GM21737 (cell line): ENCODE data around the gene MAP3K8.
"Not testable (repeated sequence)": the region's sequence is repeated elsewhere in the genome, so short reads cannot be mapped to it uniquely, and the experiment has no call there.

Experiments
- ATAC-seq: cut with Tn5 transposase; IDR thresholded peaks from one replicate; pipeline ENCODE4 v1.9.1; 2021; ENCODE audit warnings: mild to moderate bottlenecking, moderate library complexity; ENCODE audit not compliant: unreplicated experiment

MAP3K8 gene

DNA sequence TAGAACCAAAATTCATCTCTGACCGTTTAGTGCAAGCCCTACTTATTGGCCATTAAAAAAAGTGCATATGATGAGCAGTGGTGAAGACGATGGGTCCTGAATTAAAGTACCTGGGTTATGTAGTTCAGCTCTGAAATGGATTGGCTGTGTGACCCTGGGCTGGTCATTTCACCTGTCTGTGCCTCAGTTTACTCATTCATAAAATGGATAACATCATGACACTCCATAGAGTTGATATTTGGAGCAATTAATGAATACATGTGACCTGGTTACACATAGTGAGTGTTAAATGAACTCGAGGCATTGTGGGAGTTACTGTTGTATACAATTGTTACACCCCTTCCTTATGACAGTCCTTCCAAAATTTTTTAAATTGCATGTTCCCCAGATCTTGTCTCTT lies 9.1 kb downstream of the MAP3K8 start:
- no peak for ATAC-seq

DNA sequence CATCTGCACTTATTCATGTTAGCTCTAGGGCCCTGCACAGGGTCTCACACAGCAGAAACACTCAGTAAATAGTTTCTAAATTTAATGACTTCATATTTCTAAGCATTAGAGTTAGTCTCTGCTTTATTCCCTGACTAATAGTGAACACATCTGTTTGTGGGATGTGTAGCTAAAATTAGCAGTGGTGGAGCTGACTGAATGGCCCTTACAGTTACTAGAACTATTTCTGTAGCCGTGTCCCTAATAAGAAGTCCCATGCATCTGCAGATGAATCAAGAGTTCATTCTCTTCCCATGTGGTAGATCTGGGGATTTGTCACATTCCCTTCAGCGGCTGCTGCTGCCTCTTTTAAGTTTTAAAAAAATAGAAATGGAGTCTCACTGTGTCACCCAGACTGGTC lies 11.7 kb downstream of the MAP3K8 start:
- ATAC-seq: no peak

DNA sequence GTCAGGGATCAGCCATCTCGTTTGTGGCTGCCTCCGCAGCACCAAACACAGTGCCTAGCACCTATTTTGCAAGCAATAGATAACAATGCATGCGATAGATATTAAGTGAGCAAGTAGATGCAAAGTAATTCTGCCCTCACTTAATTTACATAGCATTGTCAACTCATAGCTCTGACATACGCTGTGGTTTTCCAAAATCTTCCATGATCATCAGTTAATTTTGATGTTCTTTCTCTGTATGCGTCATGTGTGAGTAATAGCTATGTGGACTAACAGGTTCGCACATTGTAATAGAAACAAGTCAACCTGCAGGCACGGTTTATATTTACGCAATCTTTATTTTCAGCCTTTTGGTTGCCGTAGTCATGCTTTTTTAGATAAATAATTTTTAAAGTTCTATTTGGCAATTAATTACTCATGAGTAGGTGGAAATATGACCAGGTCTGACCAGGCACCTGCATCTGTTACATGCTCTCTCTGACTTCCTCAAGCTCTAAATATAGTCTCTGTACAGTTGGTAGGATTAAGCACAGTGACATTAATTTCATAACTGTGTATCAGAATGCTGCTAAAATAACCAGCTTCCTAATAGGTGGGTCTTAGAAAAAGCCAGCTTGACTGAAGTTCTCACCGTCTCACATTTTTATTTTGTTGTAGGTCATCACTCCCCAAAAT lies 13.3 kb downstream of the MAP3K8 start:
- ATAC-seq: no peak

DNA sequence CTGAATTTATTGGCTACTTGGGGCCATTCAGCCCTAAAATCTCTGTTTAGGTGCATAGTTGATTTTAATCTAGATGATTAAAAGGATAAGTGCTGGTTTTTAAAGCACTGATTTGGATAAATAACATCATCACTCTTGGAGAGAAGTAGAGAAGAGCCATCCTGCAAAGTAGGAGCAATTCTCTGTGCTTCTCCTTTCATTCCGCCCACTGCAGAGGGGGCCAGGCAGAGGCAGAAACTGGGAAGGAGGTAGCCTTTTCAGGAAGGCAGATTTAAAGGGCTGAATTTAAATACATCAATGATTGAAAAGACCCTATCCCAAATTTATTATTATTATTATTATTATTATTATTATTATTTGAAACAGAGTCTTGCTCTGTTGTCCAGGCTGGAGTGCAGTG lies 14.1 kb downstream of the MAP3K8 start:
- ATAC-seq: no peak

DNA sequence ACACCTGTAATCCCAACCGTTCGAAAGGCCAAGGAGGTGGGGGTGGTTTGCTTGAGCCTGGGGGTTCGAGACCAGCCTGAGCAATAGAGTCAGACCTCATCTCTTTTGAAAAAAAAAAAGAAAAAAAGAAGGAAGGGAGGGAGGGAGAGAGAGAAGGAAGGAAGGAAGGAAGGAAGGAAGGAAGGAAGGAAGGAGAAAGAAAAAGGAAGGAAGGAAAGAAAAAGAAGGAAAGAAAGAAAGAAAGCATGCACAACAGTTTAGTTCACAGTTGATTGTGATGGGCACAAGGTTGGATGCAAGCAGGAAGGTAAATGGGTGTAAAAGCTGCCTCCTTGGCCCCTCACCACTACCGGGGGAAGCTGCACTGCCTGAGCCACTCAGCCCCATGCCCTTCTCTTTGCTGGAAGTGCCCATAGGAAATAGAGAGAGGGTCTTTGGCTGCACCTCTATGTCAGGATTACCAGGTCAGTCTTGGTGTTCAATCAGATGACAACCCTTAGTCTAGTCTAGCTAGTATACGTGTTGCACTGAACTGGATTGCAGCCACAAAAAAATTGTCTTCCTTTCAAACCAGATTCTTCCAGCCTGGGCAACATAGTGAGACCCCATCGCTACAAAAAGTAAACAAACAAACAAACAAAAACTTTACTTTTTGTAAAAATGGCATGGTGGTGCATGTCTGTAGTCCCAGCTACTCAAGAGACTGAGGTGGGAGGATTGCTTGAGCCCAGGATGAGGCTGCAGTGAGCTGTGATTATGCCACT lies 20.0 kb downstream of the MAP3K8 start:
- ATAC-seq: no peak

DNA sequence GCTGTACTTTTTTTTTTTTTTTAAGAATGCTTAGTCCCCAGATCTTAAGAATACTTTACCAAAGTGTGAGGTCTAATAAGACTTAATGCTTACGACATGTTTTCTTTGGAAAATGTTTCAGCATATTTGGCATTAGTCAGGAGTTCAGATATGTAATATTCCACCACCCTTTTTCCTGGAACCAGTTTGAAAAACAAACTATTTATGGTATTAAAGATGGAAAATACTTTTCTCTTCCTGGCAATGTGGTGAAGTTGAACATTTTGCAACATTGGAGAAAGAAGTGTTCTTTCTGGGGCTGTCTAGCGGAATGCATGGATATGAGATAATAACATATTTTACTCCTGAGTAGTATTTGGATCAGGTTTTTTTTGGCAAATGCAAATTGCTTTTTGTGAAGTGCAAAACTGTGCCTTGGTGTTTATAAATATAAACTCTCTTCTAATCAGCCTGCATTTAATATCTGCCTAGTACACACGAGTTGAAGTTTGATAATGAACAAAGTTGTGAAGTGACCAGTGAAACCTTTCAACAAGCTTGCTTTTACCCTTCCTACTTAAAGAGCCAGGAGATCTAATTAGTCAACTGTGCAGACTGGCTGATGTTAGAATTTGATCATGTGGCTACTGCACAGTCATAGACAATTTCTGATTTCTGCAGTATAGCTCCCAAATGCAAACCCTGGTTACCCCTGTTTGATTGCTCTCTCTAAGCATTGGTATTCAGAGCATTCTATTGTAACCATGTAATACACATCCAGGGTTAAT lies 20.9 kb downstream of the MAP3K8 start:
- ATAC-seq: no peak

DNA sequence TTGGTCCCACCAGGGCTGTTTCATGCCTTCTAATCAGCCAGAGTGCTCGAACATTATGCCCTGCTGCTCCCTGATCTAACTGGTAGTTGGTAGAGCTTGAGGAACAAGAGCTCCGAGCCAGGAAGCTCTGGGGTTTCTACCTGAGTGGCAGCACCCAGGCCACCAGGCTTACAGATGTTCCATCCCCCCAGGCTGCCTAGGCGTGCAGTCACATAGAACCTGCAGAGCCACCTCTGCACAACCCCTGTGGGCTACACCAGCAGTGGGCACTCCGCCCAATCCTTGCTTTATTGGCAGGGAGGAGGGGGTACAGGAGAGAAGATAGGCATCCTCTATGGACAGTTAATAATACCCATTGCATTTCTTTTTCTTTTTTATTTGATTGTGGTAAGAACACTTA lies 21.8 kb downstream of the MAP3K8 start:
- ATAC-seq: peak; percentile 56

DNA sequence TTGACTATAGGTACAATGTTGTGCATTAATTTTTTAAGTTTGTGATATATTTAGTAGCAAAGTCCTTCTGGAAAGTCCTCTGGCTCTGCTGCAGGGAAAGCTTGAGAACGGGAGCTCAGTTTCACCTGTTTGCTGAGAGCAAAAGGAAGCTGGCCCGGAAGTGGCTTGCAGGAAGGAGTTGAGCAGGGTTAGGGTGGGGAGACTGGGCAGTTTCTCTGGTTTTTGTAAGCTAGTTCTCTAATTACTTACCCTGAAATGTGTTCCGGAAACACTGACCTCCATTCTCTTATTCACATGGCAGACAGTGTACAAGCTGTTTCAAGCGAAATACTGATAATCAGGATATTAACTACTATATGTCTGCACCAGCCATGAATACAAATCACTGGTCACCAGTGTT lies 22.3 kb downstream of the MAP3K8 start:
- peak; percentile 70 for ATAC-seq

DNA sequence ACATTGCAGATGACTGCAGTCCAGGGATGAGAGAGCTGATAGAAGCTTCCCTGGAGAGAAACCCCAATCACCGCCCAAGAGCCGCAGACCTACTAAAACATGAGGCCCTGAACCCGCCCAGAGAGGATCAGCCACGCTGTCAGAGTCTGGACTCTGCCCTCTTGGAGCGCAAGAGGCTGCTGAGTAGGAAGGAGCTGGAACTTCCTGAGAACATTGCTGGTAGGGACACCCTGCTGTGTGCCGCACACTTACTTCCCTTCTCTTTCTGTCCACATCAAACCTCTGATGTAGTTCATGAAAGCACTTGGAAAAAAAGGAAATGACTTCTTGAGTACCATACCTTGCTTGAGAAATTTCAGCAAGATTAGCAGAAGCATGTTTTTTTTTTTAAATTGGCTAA lies 25.3 kb downstream of the MAP3K8 start:
- ATAC-seq: no peak

DNA sequence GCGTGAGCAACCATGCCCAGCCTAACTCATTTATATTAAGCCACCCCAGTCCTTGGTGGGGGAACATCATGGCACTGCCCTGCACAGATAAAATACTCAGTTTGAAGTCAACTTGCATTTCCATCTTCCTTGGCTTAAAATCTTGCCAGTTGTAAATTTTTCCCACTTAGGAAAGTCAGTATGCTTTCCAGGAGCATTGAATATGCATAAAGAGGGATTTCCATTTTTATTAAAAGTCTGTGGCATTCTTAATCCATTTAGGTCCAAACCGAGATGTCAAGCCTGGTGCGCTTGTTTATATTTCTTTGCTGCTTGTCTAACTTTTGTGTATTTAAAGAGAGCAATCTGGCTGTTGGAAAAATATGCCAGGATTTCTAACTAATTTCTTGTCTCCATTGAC lies 26.1 kb downstream of the MAP3K8 start:
- no peak for ATAC-seq

DNA sequence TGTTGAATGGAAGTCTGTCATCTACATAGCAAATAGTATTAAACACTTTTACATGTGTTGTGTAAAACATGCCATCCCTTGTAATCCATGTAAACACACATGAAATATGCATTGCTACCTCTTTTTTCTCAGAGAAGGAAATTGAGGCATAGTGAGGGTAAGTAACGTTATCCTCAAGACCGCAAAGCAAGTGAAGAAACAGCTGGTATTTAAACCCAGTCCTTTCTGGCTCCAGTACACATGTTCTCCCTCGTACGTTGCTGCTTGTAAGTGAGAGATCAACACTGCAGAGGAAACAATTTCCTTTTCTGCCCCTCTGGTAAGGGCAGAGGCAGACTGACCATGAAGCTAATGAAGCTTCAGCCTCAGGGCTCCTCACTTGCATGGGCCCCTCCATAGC lies 28.5 kb downstream of the MAP3K8 start:
- ATAC-seq: no peak

DNA sequence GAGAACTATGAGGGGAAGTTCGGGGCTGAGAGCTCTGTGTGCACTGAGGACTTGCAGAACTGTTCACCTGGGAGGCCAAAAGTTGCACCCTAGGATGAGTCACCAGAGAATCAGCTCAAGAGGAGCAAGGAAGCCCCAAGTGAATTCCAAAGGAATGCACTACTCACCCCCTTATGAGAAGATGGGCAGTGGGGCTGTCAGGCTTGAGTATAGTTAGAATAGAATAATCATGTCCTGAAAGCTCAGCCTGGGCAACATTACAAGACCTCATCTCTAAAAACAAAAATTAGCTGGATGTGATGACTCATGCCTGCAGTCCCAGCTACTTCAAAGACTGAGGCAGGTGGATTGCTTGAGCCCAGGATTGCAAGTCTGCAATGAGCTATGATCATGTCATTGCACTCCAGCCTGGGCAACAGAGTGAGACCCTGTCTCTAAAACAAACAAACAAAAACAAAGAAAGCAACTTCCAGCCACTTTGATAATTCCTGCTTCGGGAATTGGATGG lies 30.0 kb downstream of the MAP3K8 start:
- ATAC-seq: no peak

DNA sequence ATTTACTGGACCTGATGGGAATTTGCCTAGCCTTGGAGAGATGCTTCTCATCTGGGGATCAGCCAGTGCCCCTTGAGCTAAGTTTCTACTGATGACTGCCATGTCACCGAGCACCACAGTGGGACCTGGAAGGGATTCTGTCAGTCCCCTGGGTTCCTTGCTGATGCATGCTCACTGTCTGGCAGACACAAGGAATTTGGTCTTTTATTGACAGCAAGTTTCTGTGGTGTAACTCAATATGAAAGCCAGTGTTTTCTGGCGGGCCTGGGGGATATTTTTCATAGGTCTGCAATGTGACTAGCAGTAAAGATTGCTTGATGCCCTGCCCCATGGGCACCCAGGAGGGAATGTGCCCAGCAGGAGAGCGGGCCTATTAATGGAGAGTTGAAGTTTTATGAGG lies 30.7 kb downstream of the MAP3K8 start:
- ATAC-seq: no peak

DNA sequence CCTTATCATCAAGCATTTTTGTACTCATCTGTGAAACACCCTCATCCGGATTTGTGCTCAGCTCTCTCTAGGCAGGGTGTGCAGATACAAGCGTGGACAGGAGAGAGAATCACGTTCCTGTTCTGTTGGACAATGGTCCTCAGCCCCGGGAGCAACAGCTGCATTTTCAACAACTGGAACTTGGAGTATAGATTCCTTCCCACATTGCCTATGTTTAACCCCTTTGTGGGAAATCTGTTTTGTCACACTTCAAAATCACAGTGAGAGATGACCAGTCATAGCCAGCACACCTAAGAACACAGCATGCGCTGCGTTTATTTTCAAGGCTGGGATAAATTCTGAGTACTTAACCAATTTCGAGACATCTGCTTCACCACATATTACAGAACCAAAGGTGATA lies 32.5 kb downstream of the MAP3K8 start:
- ATAC-seq: no peak

DNA sequence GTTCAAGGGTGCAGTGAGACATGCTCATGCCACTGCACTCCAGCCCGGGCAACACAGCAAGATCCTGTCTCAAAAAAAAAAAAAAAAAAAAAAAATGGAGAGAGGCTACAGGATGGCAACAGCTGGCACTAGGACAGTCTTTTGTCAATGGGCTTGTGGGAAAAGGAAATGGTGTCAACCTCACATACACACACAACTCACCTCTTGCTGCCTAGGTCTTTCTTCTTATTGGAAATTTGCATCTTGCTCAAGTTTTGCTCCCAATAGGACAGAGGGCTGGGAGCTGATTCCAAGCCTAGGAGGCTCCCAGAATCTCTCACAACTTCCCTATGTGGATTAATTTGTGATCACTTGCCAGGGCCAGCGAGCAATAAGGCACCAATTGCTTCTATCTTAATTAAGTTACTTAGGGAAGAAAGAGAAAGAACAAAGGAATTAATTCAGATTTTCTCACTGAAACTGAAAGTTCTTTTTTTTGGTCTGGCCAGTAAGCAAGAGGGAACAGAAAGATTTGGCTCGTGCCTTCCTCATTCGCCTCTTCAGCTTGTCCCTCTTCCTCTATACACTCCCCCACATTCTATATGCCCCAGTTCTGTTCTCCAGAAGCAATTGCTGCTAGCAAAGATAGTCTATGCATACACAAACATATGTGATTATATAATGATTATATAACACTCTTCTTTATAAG lies 33.8 kb downstream of the MAP3K8 start:
- peak; percentile 64 for ATAC-seq

DNA sequence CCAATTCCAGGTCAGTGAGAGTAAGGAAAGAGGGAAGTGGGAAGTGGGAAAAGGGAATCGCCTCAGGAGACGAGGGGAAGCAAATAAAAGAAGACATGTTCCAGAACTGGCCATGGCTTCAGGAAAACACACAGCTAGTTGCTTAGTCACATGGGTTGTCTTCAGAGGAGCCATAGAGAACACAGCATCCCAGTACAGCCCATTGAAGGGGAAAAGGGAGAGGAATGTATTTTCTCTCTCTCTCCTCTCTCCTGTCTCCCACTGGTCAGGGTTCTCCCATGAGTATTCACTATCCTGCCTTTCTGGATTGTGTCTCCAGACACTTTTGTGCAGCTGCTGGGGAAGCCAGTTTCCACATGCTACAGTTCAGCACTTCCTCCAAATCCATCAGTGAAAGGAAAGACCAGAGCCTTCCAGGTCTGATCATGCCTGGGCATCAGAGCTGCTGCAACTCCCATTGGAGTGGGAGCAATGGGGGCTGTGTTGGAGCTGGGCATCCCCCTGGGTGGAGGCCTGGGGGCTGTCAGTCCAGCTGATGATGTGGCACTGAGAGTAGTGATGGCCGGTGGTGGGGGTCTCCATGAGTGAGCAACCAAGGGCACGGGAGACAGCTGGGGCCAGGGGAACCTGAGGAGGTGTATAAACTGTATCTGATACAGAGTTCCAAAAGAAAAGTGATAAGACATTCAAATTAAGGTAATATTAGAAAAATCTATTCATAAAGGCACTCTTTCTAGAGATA lies 38.6 kb downstream of the MAP3K8 start:
- ATAC-seq: no peak

DNA sequence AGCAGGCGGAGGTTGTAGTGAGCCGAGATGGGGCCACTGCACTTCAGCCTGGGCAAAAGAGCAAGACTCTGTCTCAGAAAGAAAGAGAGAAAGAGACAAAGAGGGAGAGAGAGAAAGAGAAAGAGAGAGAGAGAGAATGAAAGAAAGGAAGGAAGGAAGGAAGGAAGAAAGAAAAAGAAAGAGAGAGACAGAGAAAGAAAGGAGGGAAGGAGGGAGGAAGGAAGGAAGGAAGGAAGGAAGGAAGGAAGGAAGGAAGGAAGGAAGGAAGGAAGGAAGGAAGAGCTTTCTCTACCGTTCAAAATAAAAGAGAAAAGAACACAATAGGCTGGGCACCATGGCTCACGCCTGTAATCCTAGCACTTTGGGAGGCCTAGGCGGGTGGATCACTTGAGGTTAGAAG lies 41.5 kb downstream of the MAP3K8 start:
- ATAC-seq: not testable (repeated sequence)

DNA sequence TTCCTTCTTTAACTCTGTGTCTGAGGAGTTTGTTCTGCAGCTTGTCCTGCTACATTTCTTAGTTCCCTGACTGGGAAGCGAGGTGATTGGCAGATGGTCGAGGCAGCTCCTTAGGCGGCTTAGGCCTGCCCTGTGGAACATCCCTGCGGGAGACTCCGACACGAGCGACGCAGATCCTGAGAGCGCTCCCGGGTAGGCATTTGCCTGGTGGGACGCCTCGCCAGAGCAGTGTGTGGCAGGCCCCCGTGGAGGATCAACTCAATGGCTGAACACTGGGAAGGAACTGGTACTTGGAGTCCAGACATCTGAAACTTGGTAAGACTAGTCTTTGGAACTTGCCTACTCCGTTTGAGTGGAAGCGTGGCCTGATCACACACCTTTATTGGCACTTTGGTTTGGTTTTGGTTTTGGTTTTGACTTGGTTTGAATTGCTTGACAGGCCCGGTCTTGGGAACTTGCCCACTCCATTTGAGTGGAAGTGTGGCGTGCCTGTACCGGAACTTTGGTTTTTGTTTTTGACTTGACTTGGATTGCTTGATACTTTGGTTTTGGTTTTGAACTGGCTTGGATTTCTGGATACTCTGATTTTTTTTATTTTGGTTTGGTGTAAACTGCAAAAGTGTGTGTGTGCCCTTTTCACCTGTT lies 42.6 kb downstream of the MAP3K8 start:
- ATAC-seq: no peak

DNA sequence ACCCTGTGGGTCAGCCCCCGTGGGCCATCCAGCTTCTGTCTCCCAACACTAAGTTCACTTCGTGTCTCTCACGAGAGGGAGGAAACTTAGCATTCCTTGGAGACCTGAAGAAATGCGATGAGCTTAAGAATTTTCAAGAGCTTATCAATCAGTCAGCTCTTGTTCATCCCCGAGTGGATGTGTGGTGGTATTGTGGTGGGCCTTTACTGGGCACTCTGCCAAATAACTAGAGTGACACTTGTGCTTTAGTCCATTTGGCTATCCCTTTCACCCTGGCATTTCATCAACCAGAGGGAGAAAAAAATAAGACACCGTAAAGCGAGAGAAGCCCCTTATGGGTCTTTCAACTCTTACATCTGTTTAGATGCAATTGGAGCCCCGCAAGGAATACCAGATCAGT lies 45.5 kb downstream of the MAP3K8 start:
- not testable (repeated sequence) for ATAC-seq

DNA sequence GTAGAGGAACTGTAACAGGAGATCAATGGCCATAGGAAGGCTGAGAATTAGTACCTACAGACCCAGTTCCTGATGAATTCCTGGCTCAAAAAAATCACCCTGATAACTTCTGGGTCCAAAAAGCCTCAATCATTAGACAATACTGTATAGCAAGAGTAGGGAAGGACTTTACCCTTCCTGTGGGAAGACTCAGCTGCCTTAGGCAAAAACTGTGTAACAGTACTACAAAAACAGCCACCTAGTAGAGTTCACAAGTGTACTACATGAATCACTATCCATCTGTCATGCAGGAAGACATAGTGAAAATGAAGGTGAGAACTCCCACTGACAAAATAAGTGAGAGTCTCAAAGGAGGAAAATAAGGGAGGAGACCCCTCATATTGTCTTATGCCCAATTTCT lies 47.6 kb downstream of the MAP3K8 start:
- no peak for ATAC-seq
